ENCODE results near the gene CPT1B.

Gene CPT1B

DNA sequence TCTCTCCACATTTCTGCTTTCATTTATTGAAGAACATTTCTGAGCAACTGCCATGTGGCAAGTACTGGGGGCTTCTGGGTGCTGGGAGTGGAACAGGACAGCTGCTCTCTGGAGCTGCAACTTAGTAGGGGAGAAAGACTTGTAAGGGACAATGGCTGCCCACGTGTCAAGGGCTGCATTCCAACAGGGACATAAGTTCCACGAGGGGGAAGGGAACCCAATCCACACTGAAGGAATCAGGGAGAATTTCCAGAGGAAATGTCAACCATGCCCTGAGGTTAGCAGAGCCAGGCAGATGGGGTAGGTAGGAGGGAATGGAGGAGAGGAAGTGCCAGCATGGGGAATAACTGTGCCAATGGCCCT, 24.1 kb upstream of the CPT1B start:
- Mint-ChIP-seq H3K27me3 (ENCODE audit: low read depth) (peaks cover 29% of the 10 kb centered on the region), H3K9me3 (no peaks in the 10 kb centered on the region), H3K36me3 (ENCODE audit: low read depth) (peaks cover 6% of the 10 kb centered on the region), H3K4me3 (peak overlapping the region; percentile 67 to 88 (median 76)), H3K4me1 (peaks cover 14% of the 10 kb centered on the region), H3K27ac (no peak overlapping the region)
- TF ChIP-seq, protein P1, sequence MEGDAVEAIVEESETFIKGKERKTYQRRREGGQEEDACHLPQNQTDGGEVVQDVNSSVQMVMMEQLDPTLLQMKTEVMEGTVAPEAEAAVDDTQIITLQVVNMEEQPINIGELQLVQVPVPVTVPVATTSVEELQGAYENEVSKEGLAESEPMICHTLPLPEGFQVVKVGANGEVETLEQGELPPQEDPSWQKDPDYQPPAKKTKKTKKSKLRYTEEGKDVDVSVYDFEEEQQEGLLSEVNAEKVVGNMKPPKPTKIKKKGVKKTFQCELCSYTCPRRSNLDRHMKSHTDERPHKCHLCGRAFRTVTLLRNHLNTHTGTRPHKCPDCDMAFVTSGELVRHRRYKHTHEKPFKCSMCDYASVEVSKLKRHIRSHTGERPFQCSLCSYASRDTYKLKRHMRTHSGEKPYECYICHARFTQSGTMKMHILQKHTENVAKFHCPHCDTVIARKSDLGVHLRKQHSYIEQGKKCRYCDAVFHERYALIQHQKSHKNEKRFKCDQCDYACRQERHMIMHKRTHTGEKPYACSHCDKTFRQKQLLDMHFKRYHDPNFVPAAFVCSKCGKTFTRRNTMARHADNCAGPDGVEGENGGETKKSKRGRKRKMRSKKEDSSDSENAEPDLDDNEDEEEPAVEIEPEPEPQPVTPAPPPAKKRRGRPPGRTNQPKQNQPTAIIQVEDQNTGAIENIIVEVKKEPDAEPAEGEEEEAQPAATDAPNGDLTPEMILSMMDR (IDR thresholded peaks at IDR 0.05; ENCODE audit: unreplicated experiment in 3 of 3): no peak

DNA sequence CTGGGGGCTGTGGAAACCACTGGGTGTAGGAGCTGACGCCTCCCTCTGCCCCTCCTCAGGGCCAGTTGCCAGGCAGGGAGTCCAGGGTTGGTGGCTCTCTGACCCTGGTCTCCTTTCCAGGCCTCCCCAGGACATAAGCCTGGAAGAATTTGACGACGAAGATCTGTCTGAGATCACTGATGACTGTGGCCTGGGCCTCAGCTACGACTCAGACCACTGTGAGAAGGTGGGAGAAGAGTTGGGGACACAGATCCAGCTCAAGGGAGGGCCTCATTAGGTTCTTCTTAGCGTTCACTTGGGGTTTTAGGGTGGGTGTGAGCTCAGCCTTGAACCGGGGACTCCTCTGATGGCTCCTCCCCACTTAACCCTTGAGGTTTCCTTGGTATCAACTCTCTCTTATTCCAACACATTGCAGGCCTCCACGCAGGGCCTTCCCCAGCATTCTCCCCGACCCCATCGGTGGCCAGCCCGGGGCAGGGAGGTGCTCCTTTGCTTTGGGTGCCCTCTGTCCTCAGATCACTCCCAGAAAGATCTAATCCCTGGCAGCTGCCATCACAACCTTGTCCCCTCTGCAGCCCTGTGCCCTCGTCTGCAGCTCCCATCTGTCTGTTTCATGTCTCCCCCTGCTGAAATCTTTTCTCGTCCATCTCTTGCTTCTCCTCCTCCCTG, 23.6 kb upstream of the CPT1B start:
- TF ChIP-seq, protein P1 (IDR thresholded peaks at IDR 0.05; ENCODE audit: unreplicated experiment in 3 of 3): no peak
- H3K27me3 Mint-ChIP-seq (ENCODE audit: low read depth): peaks cover 28% of the 10 kb centered on the region
- H3K4me1 Mint-ChIP-seq: peaks cover 14% of the 10 kb centered on the region
- no peak overlapping the region for H3K27ac Mint-ChIP-seq
- peak overlapping the region; percentile 67 to 88 (median 76) for H3K4me3 Mint-ChIP-seq
- no peaks in the 10 kb centered on the region for H3K9me3 Mint-ChIP-seq
- peaks cover 10% of the 10 kb centered on the region for H3K36me3 Mint-ChIP-seq (ENCODE audit: low read depth)

DNA sequence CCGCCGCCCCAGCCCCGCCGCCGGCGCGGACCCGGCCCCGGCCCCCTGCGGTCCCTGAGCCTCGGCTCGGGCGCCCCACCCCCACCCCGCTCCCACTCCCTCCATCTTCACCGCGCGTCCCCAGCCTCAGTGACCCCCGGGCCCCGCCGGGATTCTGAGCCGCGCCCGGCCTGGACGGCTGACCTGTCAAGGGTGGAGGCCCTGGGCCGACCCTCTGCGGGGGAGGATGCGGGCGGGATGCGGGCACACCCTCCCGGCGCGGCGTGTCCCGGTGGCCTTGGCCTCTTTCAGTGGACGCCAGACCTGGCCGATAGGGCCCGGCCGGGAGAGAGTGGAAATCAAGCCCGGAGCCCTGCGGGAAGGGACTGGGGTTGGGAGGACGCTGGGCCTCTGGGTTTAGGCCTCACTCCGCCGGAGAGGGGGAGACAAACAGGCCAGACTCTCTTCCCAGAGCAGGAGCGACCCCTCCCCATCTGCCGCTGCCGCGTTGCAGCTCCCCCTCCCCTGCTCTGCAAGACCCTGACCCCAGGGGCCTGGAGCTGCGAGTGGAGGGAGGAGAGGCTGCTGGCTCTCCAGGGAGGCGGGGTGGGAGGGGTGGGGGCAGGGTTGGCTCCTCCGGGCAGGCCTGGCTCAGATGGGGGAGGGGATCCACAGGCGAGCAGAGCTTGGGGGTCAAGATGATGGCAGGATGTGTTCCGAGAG, 22.9 kb upstream of the CPT1B start:
- H3K27ac Mint-ChIP-seq: no peak overlapping the region
- H3K4me1 Mint-ChIP-seq: peaks cover 14% of the 10 kb centered on the region
- TF ChIP-seq, protein P1 (IDR thresholded peaks at IDR 0.05; ENCODE audit: unreplicated experiment in 3 of 3): no peak
- peaks cover 28% of the 10 kb centered on the region for H3K27me3 Mint-ChIP-seq (ENCODE audit: low read depth)
- no peaks in the 10 kb centered on the region for H3K9me3 Mint-ChIP-seq
- H3K4me3 Mint-ChIP-seq: peak overlapping the region; percentile 67 to 88 (median 76)
- H3K36me3 Mint-ChIP-seq (ENCODE audit: low read depth): peaks cover 10% of the 10 kb centered on the region

DNA sequence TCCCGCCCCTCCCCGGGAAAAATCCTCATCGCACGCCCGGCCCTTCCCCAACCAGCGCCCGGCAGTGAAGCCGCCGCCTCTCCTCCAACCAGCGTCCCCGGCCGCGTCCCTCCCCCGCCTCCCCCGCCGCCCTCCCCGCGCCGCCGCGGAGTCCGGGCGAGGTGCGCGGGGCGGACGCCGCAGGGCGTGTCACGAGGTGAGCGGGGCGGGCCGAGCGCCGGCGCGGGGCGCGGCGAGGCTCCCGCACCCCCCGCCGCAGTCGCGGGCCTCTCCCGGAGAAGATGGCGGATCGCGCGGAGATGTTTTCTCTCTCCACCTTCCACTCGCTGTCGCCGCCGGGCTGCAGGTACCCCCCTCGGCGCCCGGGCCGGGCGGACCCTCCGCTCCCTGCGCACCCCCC, 22.3 kb upstream of the CPT1B start, which contains the start of gene MAPK8IP2:
Gene MAPK8IP2 (plus strand): TSS at position 256 of the 400 bp plus-strand sequence. CDS start 26 bp downstream, at position 282.
- no peak within 1 kb of the TSS for H3K27ac Mint-ChIP-seq
- H3K4me1 Mint-ChIP-seq: peaks cover 14% of the 10 kb centered on the region
- H3K9me3 Mint-ChIP-seq: no peaks in the 10 kb centered on the region
- peak within 1 kb of the TSS; percentile 67 to 88 (median 76) for H3K4me3 Mint-ChIP-seq
- H3K36me3 Mint-ChIP-seq (ENCODE audit: low read depth): peaks cover 10% of the 10 kb centered on the region
- H3K27me3 Mint-ChIP-seq (ENCODE audit: low read depth): peaks cover 28% of the 10 kb centered on the region
- TF ChIP-seq, protein P1 (IDR thresholded peaks at IDR 0.05; ENCODE audit: unreplicated experiment in 3 of 3): no peak

DNA sequence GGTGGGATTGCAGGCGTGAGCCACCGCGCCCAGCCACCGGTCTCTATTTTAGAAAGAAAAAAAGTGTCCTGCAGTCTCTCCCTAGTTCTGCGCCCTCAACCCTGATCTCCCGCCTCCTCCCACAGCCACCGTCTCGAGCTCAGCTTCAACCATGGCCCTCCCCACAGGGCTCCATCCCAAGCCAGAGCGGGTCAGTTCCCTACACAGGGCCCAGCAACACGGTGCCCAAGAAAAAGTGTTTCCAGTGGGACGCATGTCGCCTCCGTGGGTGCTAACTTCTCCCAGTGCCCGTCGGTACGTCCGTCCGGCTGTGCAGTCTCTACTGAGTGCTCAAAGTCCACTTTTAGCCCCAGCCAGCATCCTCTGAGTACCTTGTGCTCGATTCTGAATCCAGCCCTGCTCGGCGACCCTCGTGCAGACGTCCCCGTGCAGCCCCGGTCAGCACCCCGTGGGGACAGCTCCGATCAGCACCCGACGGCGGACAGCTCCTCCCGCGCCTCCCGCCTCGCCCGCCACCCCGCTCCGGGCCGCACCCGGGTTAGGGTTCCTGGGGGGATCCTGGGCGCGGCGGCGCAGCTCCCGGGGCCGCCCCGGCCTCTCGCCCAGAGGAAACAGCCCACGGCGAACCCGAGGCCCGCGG, 21.7 kb upstream of the CPT1B start:
- Mint-ChIP-seq H3K4me3 (peak overlapping the region; percentile 56 to 73 (median 71)), H3K36me3 (ENCODE audit: low read depth) (peaks cover 10% of the 10 kb centered on the region), H3K27me3 (ENCODE audit: low read depth) (peaks cover 28% of the 10 kb centered on the region), H3K9me3 (no peaks in the 10 kb centered on the region), H3K27ac (no peak overlapping the region), H3K4me1 (peaks cover 14% of the 10 kb centered on the region)
- TF ChIP-seq, protein P1 (IDR thresholded peaks at IDR 0.05; ENCODE audit: unreplicated experiment in 3 of 3): no peak
